ENCODE measurements around the gene C4orf50. TPM values are rescaled to one million over a fixed set of nuclear protein-coding genes. Genes with fewer than 3 reads are reported as not detected.

C4orf50 gene
- total RNA-seq, 1 experiment from 2014 or later, result not detected

DNA sequence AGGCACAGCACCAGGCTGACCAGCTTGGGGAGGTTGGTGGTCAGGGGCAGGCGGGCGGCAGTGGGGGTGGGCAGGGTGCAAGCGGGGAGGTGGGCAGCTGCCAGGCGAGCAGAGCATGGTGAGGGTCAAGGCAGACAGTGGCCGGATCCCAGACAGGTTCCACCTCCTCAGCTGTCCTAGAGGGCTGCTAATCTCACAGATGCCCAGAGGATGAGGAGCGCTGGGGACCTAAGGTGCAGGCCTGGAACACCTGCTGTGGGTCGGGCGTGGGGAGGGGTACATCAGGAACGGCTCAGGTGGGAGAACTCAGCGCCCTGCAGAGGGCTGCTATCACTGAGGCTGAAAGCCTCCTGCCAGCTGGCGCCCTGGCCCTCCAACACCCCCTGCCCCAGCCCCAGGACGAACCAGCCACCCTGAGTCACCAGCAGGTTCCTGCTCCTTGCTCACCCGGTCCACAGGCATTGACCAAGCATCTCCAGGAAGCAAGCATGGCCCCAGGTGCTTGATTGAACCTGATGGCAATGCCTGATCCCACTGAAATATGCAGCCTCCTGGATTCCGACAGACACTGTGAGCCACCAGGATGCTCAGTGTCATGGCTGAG lies 28.4 kb upstream of the C4orf50 start:
- POLR2A ChIA-PET (ENCODE audit: unreplicated experiment), result no interaction called here
- Histone ChIP-seq H3K4me1 (replicated peaks; ENCODE audit: insufficient read depth) (no peaks in the 10 kb centered on the region), H3K27ac (no peak overlapping the region), H3K9me3 (ENCODE audit: insufficient read depth, low read depth) (no peaks in the 10 kb centered on the region), H3F3A (ENCODE audit: insufficient read depth, low read depth) (no peaks in the 10 kb centered on the region), H3K4me3 (no peak overlapping the region), H3K4me2 (no peak overlapping the region), H4K20me1 (ENCODE audit: insufficient read depth) (no peaks in the 10 kb centered on the region), H3K9me2 (ENCODE audit: insufficient read depth) (no peaks in the 10 kb centered on the region), H2AFZ (no peak overlapping the region), H3K36me3 (ENCODE audit: low read depth) (no peaks in the 10 kb centered on the region), H3K79me2 (ENCODE audit: low read depth) (no peaks in the 10 kb centered on the region), H3K27me3 (ENCODE audit: insufficient read depth, low read depth) (peaks cover 81% of the 10 kb centered on the region)
- BruUV-seq (replicated peaks), result no TSS peak
- CTCF ChIA-PET, result no interaction called here
- TF ChIP-seq, protein P1, sequence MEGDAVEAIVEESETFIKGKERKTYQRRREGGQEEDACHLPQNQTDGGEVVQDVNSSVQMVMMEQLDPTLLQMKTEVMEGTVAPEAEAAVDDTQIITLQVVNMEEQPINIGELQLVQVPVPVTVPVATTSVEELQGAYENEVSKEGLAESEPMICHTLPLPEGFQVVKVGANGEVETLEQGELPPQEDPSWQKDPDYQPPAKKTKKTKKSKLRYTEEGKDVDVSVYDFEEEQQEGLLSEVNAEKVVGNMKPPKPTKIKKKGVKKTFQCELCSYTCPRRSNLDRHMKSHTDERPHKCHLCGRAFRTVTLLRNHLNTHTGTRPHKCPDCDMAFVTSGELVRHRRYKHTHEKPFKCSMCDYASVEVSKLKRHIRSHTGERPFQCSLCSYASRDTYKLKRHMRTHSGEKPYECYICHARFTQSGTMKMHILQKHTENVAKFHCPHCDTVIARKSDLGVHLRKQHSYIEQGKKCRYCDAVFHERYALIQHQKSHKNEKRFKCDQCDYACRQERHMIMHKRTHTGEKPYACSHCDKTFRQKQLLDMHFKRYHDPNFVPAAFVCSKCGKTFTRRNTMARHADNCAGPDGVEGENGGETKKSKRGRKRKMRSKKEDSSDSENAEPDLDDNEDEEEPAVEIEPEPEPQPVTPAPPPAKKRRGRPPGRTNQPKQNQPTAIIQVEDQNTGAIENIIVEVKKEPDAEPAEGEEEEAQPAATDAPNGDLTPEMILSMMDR (conservative IDR thresholded peaks at IDR 0.05), result no peak
- intact Hi-C loops (cut with micrococcal nuclease; ENCODE audit: unreplicated experiment), result no loop called here
- no peak for DNase-seq

- intact Hi-C loops (cut with micrococcal nuclease; ENCODE audit: unreplicated experiment), result no loop called here
- Histone ChIP-seq H3K9me2 (ENCODE audit: insufficient read depth) (no peaks in the 10 kb centered on the region), H3K79me2 (ENCODE audit: low read depth) (no peaks in the 10 kb centered on the region), H3K36me3 (ENCODE audit: low read depth) (no peaks in the 10 kb centered on the region), H3K4me3 (no peak overlapping the region), H4K20me1 (ENCODE audit: insufficient read depth) (no peaks in the 10 kb centered on the region), H3K27me3 (ENCODE audit: insufficient read depth, low read depth) (peaks cover 81% of the 10 kb centered on the region), H3K4me1 (replicated peaks; ENCODE audit: insufficient read depth) (no peaks in the 10 kb centered on the region), H3F3A (ENCODE audit: insufficient read depth, low read depth) (no peaks in the 10 kb centered on the region), H3K27ac (no peak overlapping the region), H2AFZ (no peak overlapping the region), H3K9me3 (ENCODE audit: insufficient read depth, low read depth) (no peaks in the 10 kb centered on the region), H3K4me2 (no peak overlapping the region)
- no peak for DNase-seq
- no peak for TF ChIP-seq EZH2 (IDR thresholded peaks at IDR 0.05; ENCODE audit: low read depth)
- TF ChIP-seq, protein P1 (conservative IDR thresholded peaks at IDR 0.05), result no peak
- BruUV-seq (replicated peaks), result no TSS peak
- ChIA-PET POLR2A (ENCODE audit: unreplicated experiment) (no interaction called here), CTCF (no interaction called here)
Measured at GRCh38 chr4:6044805-6045204, 26.6 kb upstream of the C4orf50 start.

DNA sequence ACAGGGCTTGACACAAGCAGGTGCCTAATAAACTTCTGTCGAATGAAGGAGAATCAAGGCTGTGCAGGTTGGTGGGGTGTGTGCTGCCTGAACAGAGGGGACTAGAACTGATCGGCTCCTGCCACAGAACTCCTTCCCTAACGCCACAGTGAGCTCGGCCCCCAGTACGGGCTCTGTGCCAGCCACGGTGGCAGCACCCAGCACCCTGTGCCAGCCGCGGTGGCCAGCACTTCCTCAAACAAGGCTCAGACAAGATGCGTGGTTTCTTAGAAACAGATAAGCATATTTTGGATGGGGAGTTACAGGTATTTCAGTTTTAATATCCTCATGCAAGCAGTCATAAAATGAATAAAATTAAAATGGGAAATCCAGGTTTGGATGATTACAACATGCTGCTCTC lies 26.0 kb upstream of the C4orf50 start:
- no peak overlapping the region for H3K4me2 ChIP-seq
- H3K9me3 ChIP-seq (ENCODE audit: insufficient read depth, low read depth), result no peaks in the 10 kb centered on the region
- ChIA-PET CTCF (no interaction called here), POLR2A (ENCODE audit: unreplicated experiment) (no interaction called here)
- no peak overlapping the region for H3K4me3 ChIP-seq
- no peak overlapping the region for H3K27ac ChIP-seq
- DNase-seq, result no peak
- intact Hi-C loops (cut with micrococcal nuclease; ENCODE audit: unreplicated experiment), result no loop called here
- no peaks in the 10 kb centered on the region for H3K36me3 ChIP-seq (ENCODE audit: low read depth)
- H3K27me3 ChIP-seq (ENCODE audit: insufficient read depth, low read depth), result peaks cover 81% of the 10 kb centered on the region
- H3K4me1 ChIP-seq (replicated peaks; ENCODE audit: insufficient read depth), result no peaks in the 10 kb centered on the region
- H2AFZ ChIP-seq, result no peak overlapping the region
- TF ChIP-seq, protein P1 (conservative IDR thresholded peaks at IDR 0.05), result no peak
- no peak for TF ChIP-seq EZH2 (IDR thresholded peaks at IDR 0.05; ENCODE audit: low read depth)
- no peaks in the 10 kb centered on the region for H3K9me2 ChIP-seq (ENCODE audit: insufficient read depth)
- no peaks in the 10 kb centered on the region for H3K79me2 ChIP-seq (ENCODE audit: low read depth)
- no peaks in the 10 kb centered on the region for H4K20me1 ChIP-seq (ENCODE audit: insufficient read depth)
- no TSS peak for BruUV-seq (replicated peaks)
- H3F3A ChIP-seq (ENCODE audit: insufficient read depth, low read depth), result no peaks in the 10 kb centered on the region

All from PC-9 (cell line).